Stimulated activated CD4-positive, alpha-beta T cell treated with anti-CD3 and anti-CD28 coated beads, Interleukin-2, amount 100 ng/mL, for 48 hours (primary cell): Measurements from ENCODE around the gene MARK4.
"Not testable (repeated sequence)": the region's sequence is repeated elsewhere in the genome, so short reads cannot be mapped to it uniquely, and the experiment has no call there.

Experiments
- DNase-seq, 2 donors: peaks; one replicate each; pipeline ENCODE4 v3.0.0-alpha.2; 2020

Gene MARK4

DNA sequence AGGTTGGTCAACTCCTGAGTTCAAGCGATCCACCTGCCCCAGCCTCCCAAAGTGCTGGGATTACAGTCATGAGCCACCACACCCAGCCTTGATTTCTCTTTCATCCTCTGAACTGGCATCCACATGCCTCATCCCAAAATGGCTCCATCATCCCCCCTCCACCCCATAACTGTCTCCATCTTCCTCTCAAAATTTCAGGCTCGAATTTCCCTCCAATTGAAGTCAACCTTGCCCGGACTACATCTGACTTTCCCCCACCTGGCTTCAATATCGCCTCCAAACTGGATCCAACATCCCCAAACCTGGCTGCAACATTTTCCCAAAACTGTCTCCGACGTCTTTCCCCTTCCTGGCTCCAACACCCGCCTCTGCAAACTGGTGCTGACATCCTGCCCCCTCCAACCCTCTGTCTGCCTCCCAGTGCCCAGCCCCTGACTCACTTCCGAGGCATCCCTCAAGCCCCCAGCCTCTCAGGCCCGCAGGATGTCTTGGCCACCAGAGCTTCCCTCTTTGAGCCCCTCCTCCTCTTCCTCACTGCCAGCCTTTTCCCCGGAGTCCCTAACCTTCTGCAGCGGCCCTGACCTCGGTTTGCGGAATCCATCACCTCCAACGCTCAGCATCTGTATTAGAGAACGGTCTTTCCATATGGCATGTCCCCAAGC lies 6.8 kb upstream of the MARK4 start:
- no peak for DNase-seq

DNA sequence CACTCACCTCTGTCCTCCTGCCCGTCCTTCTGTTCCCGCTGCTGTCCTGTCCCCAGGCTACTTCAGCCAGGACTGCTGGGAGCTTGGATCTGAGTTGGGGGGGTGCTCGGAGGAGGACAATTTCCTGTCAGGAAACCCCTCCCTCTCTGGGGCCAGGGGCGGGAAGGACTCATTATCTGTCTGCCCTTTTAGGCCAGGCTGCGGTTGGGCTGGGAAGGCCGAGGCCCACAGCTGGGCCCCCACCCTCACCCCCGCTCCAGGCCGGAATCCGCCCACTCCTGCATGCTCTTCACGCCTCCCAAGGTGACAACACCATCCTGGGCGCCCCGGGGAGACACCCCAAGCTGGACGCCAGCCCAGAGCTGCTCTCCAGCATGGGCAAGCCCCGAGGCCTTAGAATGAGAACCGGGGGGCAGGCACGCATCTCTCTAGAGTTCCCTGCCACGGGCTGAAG lies 5.7 kb upstream of the MARK4 start, which contains the start of gene EXOC3L2:
Gene EXOC3L2, minus strand, starts transcription at position 74 of the 454 bp plus-strand sequence. CDS start 6,362 bp downstream, outside the sequence.
- DNase-seq, result no peak

GRCh38 chr19:45245826-45246225 lies 5.2 kb upstream of the MARK4 start:
- no peak for DNase-seq

- DNase-seq, result no peak
Observed at GRCh38 chr19:45247136-45247535, 3.9 kb upstream of the MARK4 start.

- DNase-seq, result no peak
Observed at GRCh38 chr19:45249261-45250033, 1.6 kb upstream of the MARK4 start.

GRCh38 chr19:45250216-45250831 lies 747 bp upstream of the MARK4 start:
- no peak for DNase-seq

DNA sequence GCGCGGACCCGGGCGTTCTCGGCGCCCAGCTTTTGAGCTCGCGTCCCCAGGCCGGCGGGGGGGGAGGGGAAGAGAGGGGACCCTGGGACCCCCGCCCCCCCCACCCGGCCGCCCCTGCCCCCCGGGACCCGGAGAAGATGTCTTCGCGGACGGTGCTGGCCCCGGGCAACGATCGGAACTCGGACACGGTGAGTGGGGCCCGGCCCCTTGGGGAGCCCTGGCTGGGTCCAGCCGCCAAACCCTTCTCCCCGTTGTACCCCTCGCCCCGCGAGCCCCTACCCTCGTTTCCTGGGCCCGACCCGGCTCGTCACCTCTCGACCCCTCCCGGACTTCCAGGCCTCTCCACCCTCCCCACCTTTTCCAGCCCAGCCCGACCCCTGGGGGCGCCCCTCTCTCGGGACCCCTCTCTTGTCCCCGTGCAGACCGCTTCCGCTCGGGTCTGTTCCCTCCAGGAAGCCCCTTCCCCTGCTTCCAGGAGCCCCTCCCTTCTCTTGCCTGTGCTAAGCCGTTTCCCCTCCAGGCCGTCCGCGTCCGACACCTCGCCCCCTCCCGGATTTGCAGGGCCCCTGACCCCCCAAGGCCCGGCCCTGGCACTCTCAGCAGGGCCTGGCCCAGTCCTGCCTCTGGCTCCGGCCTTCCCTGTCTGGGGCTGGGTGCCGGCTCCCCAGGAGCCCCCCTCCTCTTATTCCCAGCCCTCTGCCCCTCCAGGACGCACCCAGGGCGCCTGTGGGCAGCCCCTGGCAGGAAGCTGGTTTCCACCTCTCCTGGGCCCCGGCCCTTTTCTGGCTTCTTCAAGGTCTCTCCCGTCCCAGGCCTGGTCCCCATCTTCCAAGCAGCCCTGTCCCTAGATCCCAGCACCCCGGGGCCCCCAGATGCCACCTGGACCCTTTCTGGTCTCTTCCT lies 632 bp downstream of the MARK4 start:
- no peak for DNase-seq

- DNase-seq, result no peak
Observed at GRCh38 chr19:45253396-45254027, 2.4 kb downstream of the MARK4 start.

- DNase-seq, result no peak
Observed at GRCh38 chr19:45254044-45254531, 3.0 kb downstream of the MARK4 start.

DNA sequence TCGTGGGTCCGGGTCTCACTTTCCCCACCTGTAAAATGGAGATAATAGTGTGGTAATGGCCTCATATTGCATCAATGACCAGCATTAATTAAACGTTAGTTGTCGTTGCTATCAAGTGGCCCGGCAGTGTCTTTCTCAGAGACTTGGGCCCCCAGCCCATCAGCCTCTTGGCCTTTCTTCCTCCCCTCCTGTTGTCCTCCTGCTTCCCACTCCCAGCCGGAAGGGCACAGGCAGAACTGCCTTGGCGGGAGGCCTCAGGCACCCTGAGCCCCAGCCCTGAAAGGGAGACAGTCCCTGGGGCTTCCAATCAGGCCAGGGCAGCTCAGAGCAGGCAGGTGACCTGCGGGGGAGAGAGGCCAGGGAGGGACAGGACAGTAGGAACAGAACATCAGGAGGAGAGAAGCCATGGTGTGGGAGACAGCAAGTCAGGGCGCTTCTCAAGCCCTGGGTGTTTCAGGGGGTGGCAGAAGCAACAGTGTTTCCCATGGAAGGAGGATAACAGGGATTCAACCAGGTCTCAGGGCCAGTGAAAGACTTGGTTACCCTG lies 4.6 kb downstream of the MARK4 start:
- no peak for DNase-seq

- no peak for DNase-seq
Observed at GRCh38 chr19:45256836-45257235, 5.8 kb downstream of the MARK4 start.

GRCh38 chr19:45258862-45259261 lies 7.8 kb downstream of the MARK4 start:
- no peak for DNase-seq

GRCh38 chr19:45262570-45262969 lies 11.5 kb downstream of the MARK4 start:
- no peak for DNase-seq

- no peak for DNase-seq
Observed at GRCh38 chr19:45263013-45263412, 11.9 kb downstream of the MARK4 start.

DNA sequence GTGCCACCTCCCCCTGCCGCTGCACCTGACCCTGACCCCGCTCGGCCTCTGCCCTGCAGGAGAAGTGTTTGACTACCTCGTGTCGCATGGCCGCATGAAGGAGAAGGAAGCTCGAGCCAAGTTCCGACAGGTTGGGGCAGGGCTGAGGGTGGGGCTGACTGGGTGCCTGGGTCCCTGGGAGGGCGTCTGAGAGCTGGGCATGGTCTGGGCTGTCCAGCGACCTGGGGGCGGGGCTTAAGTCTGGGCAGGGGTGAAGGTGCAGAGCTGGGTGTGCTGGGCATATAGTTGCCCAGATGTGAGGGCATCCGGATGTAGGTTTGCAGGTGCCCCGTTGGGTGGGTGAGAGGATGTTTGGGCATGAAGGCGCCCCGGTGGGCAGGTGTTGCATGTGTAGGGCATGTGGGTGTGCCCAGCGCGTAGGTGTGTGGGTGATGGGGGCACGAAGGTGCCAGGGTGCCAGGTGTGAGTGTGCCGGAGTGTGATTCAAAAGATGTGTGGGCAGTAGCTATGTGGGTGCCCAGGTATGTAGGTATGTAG lies 13.8 kb downstream of the MARK4 start:
- DNase-seq, result no peak

GRCh38 chr19:45265375-45265774 lies 14.3 kb downstream of the MARK4 start:
- no peak for DNase-seq

DNA sequence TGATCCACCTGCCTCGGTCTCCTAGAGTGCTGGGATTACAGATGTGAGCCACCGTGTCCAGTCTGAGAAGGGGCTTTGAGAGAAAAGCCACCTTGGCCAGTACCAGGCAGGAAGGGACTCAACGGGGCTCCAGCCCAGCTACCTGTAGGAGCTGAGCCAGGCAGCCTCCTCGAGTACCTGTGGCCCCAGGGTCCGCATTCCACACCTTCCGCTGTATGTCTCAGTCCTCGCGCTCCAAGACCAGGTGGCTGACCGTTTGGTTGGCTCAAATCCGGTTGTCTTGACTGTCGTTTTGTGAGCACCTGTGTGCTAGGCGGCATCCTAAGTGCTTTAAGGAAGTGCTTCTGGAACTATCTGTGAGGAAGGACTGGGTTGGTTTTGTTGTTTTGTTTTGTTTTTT lies 16.2 kb downstream of the MARK4 start:
- no peak for DNase-seq

DNA sequence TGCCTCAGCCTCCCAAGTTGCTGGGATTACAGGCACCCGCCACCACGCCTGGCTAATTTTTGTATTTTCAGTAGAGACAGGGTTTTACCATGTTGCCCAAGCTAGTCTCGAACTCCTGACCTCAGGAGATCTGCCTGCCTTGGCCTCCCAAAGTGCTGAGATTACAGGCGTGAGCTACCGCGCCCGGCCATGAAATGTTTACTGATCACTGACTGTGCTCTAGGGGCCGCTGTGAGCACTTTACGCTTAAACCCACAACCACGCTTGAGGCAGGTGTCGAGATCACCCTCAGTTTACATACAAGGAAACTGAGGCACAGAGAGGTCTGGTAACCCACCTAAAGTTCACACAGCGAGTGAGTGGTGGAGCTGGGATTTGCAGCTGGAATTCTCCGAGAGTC lies 18.9 kb downstream of the MARK4 start:
- not testable (repeated sequence) for DNase-seq

DNA sequence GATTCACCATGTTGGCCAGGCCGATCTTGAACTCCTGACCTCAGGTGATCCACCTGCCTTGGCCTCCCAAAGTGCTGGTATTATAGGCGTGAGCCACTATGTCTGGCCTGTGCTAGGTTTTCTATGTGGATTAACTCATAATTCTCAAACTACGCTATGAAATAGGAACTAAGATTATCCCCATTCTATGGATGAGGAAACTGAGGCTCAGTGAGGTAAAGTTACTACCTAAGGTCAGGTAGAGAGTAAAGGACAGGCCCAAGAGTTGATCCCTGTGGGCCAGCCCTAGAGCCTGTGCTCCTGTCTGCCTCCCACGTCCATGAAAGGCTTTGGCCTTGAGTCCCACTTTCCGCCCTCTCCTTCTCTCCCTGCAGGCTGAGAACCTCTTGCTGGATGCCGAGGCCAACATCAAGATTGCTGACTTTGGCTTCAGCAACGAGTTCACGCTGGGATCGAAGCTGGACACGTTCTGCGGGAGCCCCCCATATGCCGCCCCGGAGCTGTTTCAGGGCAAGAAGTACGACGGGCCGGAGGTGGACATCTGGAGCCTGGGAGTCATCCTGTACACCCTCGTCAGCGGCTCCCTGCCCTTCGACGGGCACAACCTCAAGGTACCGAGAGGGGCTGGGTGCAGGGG lies 20.1 kb downstream of the MARK4 start:
- no peak for DNase-seq

GRCh38 chr19:45271735-45272108 lies 20.7 kb downstream of the MARK4 start:
- no peak for DNase-seq

- DNase-seq, result no peak
Observed at GRCh38 chr19:45273521-45273855, 22.4 kb downstream of the MARK4 start.
